Activated CD8-positive, alpha-beta T cell treated with anti-CD3 and anti-CD28 coated beads, Interleukin-2, amount 10 ng/mL, durations not matched to agents 7 days and 5 days (primary cell): ENCODE results near the gene CACNB2. TPM values are rescaled to one million over a fixed set of nuclear protein-coding genes. Genes with fewer than 3 reads are reported as not detected.
"Not testable (repeated sequence)": the region's sequence is repeated elsewhere in the genome, so short reads cannot be mapped to it uniquely, and the experiment has no call there.

Source experiments
- ATAC-seq: fragments of 150-1000 bp; cut with Tn5 transposase; one replicate; pipeline ENCODE4 v1.10.0; 2021; ENCODE audit warnings: moderate library complexity
- CTCF ChIA-PET: fragments of 350-600 bp; sonication (Branson Sonifier 250); formaldehyde crosslinking; loops from one replicate; lab custom pipeline; 2021; ENCODE audit warnings: antibody characterized with exemption; lab: Charles Lee
- POLR2A ChIA-PET: fragments of 350-600 bp; sonication (Branson Sonifier 250); formaldehyde crosslinking; loops from one replicate; lab custom pipeline; 2021; ENCODE audit warnings: antibody characterized with exemption; lab: Charles Lee
- DNase-seq: peaks from one replicate; pipeline ENCODE4 v3.0.0-alpha.2; 2020
- H3K27ac Mint-ChIP-seq: one replicate; pipeline ENCODE4 v1.8.0; 2021; ENCODE audit warnings: mild to moderate bottlenecking, mixed read lengths
- H3K27me3 Mint-ChIP-seq: one replicate; pipeline ENCODE4 v1.8.0; 2021; ENCODE audit warnings: low read depth, mixed read lengths
- H3K36me3 Mint-ChIP-seq: one replicate; pipeline ENCODE4 v1.8.0; 2021; ENCODE audit warnings: low read depth, mixed read lengths
- H3K4me1 Mint-ChIP-seq: one replicate; pipeline ENCODE4 v1.8.0; 2021; ENCODE audit warnings: low read depth, mixed read lengths
- H3K4me3 Mint-ChIP-seq: one replicate; pipeline ENCODE4 v1.8.0; 2021; ENCODE audit warnings: mild to moderate bottlenecking, mixed read lengths
- H3K9me3 Mint-ChIP-seq: one replicate; pipeline ENCODE4 v1.8.0; 2022; ENCODE audit warnings: mixed read lengths; ENCODE audit not compliant: insufficient read depth
- total RNA-seq, 2 experiments: library from RNA; stranded (reverse); gene quantifications; one replicate each; pipeline ENCODE4 v1.2.3, GENCODE V29; 2021

The CACNB2 gene
- total RNA-seq, 2 experiments from 2014 or later: not detected

GRCh38 chr10:18151356-18151890 lies 11.2 kb downstream of the CACNB2 start:
- DNase-seq: no peak
- ATAC-seq: no peak
- Mint-ChIP-seq H3K4me1 (no peaks in the 10 kb centered on the region), H3K4me3 (no peak overlapping the region), H3K27me3 (no peaks in the 10 kb centered on the region), H3K27ac (no peak overlapping the region), H3K9me3 (no peaks in the 10 kb centered on the region), H3K36me3 (no peaks in the 10 kb centered on the region)
- ChIA-PET POLR2A (no interaction called here), CTCF (no interaction called here)

- DNase-seq, H3K4me1 Mint-ChIP-seq, H3K27ac Mint-ChIP-seq, POLR2A ChIA-PET, H3K4me3 Mint-ChIP-seq, H3K9me3 Mint-ChIP-seq, H3K36me3 Mint-ChIP-seq, H3K27me3 Mint-ChIP-seq, ATAC-seq, CTCF ChIA-PET: not testable (repeated sequence)
These were observed 13.2 kb downstream of the CACNB2 start for GRCh38 chr10:18153381-18153780.

- Mint-ChIP-seq H3K9me3 (no peaks in the 10 kb centered on the region), H3K4me1 (no peaks in the 10 kb centered on the region), H3K27ac (no peak overlapping the region), H3K27me3 (no peaks in the 10 kb centered on the region), H3K36me3 (no peaks in the 10 kb centered on the region), H3K4me3 (no peak overlapping the region)
- ChIA-PET CTCF (no interaction called here), POLR2A (no interaction called here)
- no peak for ATAC-seq
- DNase-seq: no peak
These were observed 15.1 kb downstream of the CACNB2 start for GRCh38 chr10:18155321-18155720.

GRCh38 chr10:18156797-18157196 lies 16.6 kb downstream of the CACNB2 start:
- H3K27me3 Mint-ChIP-seq, H3K4me1 Mint-ChIP-seq, ATAC-seq, H3K4me3 Mint-ChIP-seq, POLR2A ChIA-PET, H3K9me3 Mint-ChIP-seq, DNase-seq, CTCF ChIA-PET, H3K27ac Mint-ChIP-seq, H3K36me3 Mint-ChIP-seq: not testable (repeated sequence)

- Mint-ChIP-seq H3K9me3 (no peaks in the 10 kb centered on the region), H3K27me3 (no peaks in the 10 kb centered on the region), H3K36me3 (no peaks in the 10 kb centered on the region), H3K4me1 (no peaks in the 10 kb centered on the region), H3K4me3 (no peak overlapping the region), H3K27ac (no peak overlapping the region)
- no peak for ATAC-seq
- ChIA-PET POLR2A (no interaction called here), CTCF (no interaction called here)
- DNase-seq: no peak
These were observed 17.7 kb downstream of the CACNB2 start for GRCh38 chr10:18157881-18158280.

- no peak overlapping the region for H3K4me3 Mint-ChIP-seq
- ATAC-seq (no peak), DNase-seq (no peak)
- no peaks in the 10 kb centered on the region for H3K9me3 Mint-ChIP-seq
- no peaks in the 10 kb centered on the region for H3K36me3 Mint-ChIP-seq
- H3K27me3 Mint-ChIP-seq: no peaks in the 10 kb centered on the region
- CTCF ChIA-PET: no interaction called here
- H3K27ac Mint-ChIP-seq: no peak overlapping the region
- H3K4me1 Mint-ChIP-seq: no peaks in the 10 kb centered on the region
- POLR2A ChIA-PET: no interaction called here
These were observed 18.6 kb downstream of the CACNB2 start for GRCh38 chr10:18158773-18159265.

GRCh38 chr10:18159557-18159956 lies 19.3 kb downstream of the CACNB2 start:
- H3K4me3 Mint-ChIP-seq: no peak overlapping the region
- no peaks in the 10 kb centered on the region for H3K36me3 Mint-ChIP-seq
- H3K27me3 Mint-ChIP-seq: no peaks in the 10 kb centered on the region
- DNase-seq (no peak), ATAC-seq (no peak)
- ChIA-PET CTCF (no interaction called here), POLR2A (no interaction called here)
- no peak overlapping the region for H3K27ac Mint-ChIP-seq
- no peaks in the 10 kb centered on the region for H3K9me3 Mint-ChIP-seq
- no peaks in the 10 kb centered on the region for H3K4me1 Mint-ChIP-seq

- H3K36me3 Mint-ChIP-seq: no peaks in the 10 kb centered on the region
- no peak for DNase-seq
These were observed 21.9 kb downstream of the CACNB2 start for GRCh38 chr10:18162021-18162627.

GRCh38 chr10:18164093-18164492 lies 23.9 kb downstream of the CACNB2 start:
- H3K4me3 Mint-ChIP-seq: no peak overlapping the region
- no peaks in the 10 kb centered on the region for H3K27me3 Mint-ChIP-seq
- POLR2A ChIA-PET: no interaction called here
- no peak overlapping the region for H3K27ac Mint-ChIP-seq
- ATAC-seq: no peak
- no peaks in the 10 kb centered on the region for H3K9me3 Mint-ChIP-seq
- H3K36me3 Mint-ChIP-seq: no peaks in the 10 kb centered on the region
- no peak for DNase-seq
- CTCF ChIA-PET: no interaction called here
- no peaks in the 10 kb centered on the region for H3K4me1 Mint-ChIP-seq

More at GRCh38 chr10:18162021-18162627, 21.9 kb downstream of the CACNB2 start:
- Mint-ChIP-seq H3K9me3 (no peaks in the 10 kb centered on the region), H3K4me1 (no peaks in the 10 kb centered on the region), H3K27ac (no peak overlapping the region), H3K4me3 (no peak overlapping the region), H3K27me3 (no peaks in the 10 kb centered on the region)
- ATAC-seq: no peak
- CTCF ChIA-PET: no interaction called here
- POLR2A ChIA-PET: no interaction called here

GRCh38 chr10:18164748-18165361 lies 24.6 kb downstream of the CACNB2 start:
- DNase-seq: no peak
- ChIA-PET POLR2A (no interaction called here), CTCF (no interaction called here)
- H3K36me3 Mint-ChIP-seq: no peaks in the 10 kb centered on the region
- ATAC-seq: no peak
- no peaks in the 10 kb centered on the region for H3K4me1 Mint-ChIP-seq
- H3K4me3 Mint-ChIP-seq: no peak overlapping the region
- no peaks in the 10 kb centered on the region for H3K9me3 Mint-ChIP-seq
- H3K27me3 Mint-ChIP-seq: no peaks in the 10 kb centered on the region
- no peak overlapping the region for H3K27ac Mint-ChIP-seq

- no peaks in the 10 kb centered on the region for H3K9me3 Mint-ChIP-seq
- ATAC-seq (no peak), DNase-seq (no peak)
- H3K27ac Mint-ChIP-seq: no peak overlapping the region
- no peaks in the 10 kb centered on the region for H3K4me1 Mint-ChIP-seq
- H3K36me3 Mint-ChIP-seq: no peaks in the 10 kb centered on the region
- H3K27me3 Mint-ChIP-seq: no peaks in the 10 kb centered on the region
- H3K4me3 Mint-ChIP-seq: no peak overlapping the region
- POLR2A ChIA-PET: no interaction called here
- CTCF ChIA-PET: no interaction called here
These were observed 38.7 kb downstream of the CACNB2 start for GRCh38 chr10:18178854-18179483.

- POLR2A ChIA-PET: no interaction called here
- Mint-ChIP-seq H3K4me1 (no peaks in the 10 kb centered on the region), H3K27me3 (no peaks in the 10 kb centered on the region), H3K27ac (no peak overlapping the region), H3K9me3 (no peaks in the 10 kb centered on the region), H3K36me3 (no peaks in the 10 kb centered on the region), H3K4me3 (no peak overlapping the region)
- ATAC-seq (no peak), DNase-seq (no peak)
- CTCF ChIA-PET: no interaction called here
These were observed 39.7 kb downstream of the CACNB2 start for GRCh38 chr10:18179891-18180290.
